NK-92 (cell line): ENCODE measurements around the gene TAAR1.
"Not testable (repeated sequence)": the region's sequence is repeated elsewhere in the genome, so short reads cannot be mapped to it uniquely, and the experiment has no call there.

Source experiments
- DNase-seq: peaks from one replicate; lab custom pipeline; 2025; ENCODE audit not compliant: unreplicated experiment; lab: John Stamatoyannopoulos, UW

The TAAR1 gene, protein sequence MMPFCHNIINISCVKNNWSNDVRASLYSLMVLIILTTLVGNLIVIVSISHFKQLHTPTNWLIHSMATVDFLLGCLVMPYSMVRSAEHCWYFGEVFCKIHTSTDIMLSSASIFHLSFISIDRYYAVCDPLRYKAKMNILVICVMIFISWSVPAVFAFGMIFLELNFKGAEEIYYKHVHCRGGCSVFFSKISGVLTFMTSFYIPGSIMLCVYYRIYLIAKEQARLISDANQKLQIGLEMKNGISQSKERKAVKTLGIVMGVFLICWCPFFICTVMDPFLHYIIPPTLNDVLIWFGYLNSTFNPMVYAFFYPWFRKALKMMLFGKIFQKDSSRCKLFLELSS

DNA sequence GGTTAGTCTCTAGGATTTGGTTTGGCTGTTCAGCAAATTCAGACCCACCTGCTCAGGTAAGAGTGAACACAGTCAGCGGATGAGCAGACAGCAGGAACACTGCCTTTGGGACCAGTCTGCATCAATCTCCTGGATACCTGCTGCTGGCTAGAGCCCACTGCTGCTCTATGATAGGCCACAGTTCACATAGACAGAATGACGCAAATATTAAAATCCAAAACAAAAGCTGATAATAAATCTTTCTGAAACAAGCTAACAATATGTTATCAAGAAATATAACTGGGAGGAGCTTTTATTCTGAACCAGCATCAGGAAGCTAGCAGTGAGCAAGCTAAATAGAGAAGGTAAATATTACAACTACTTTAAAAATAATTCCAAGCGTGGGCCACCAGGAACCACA, at the start of gene TAAR1:
TAAR1 (minus strand) TSS at position 101 of the 400 bp plus-strand sequence. CDS start 13,179 bp downstream, outside the sequence.
- DNase-seq: no peak

DNA sequence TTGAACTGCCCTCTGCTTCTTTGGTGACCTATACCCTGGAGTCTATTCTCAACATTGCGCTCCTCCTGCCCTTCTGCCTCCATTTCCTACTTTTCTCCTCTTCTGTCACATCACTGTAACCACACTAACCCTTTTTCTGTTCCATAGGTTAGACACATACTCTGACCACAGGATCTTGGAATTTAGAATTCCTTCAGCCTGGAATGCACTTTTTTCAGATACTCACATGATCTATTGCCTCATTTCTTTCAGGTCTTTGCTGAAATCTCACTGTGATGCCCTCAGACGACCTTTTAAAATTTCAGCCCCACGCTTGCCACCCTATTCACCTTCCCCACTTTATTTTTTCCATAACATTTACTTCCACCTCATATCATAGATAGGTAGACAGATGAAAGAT, 49.8 kb upstream of the TAAR1 start:
- no peak for DNase-seq

DNA sequence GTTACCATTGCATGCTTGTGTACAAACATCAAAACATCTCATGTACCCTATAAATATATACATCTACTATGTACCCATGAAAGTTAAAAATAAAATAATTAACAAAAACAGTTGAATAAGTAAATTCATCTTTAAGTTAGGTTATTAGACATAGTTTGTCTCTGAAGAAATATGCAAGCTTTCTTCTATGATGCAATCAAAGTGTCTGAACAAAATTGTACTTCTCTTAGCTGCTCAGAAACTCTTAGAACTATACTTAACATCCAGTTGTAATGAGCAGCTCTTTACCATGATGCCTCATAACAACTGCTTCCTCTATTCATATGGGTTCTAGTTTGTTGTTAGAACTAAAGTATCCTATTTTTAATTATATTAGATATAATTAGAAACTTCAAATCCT, 49.0 kb upstream of the TAAR1 start:
- DNase-seq: no peak

DNA sequence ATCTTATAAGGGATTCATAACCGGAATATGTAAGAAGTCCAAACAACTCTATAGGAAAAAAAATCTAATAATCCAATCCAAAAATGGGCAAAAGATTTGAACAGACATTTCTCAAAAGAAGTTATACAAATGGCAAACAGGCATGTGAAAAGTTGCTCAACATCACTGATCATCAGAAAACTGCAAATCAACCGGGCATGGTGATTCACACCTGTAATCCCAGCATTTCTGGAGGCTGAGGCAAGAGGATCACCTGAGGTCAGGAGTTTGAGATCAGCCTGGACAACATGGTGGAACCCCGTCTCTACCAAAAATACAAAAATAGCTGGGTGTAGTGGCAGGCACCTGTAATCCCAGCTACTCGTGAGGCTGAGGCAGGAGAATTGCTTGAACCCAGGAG, 47.8 kb upstream of the TAAR1 start:
- DNase-seq: not testable (repeated sequence)

DNA sequence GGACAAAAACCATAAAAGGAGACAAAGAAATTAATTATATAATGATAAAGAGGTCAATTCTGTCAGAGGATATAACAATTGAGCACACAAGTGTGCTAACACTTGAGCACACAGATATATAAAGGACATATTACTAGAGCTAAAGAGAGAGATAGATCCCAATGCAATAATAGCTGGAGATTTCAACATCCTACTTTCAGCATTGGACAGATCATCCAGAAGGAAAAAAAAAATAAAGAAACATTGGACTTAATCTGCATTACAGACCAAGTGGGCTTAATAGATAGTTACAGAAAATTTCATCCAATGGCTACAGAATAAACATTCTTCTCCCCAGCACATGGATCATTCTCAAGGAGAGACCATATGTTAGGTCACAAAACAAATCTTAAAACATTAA, 45.0 kb upstream of the TAAR1 start:
- no peak for DNase-seq

DNA sequence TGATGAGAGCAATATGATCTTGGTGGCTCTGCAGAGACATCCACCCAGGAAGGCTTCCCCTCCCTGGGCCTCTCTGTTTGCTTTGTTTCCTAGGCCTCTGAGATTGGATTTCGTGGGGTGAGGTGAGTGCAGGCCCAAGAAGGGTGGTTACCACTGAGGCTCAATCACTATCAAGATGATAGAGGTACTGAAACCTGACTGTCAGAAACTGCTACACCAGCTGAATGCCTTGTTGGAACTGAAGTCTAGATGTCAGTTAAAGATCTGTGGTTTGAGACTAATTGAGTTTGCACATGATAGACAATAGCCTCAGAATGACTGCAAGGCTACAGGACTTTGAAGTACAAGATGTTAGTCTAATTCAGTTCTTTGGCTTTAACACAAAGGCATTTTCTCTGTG, 39.6 kb upstream of the TAAR1 start:
- DNase-seq: no peak

DNA sequence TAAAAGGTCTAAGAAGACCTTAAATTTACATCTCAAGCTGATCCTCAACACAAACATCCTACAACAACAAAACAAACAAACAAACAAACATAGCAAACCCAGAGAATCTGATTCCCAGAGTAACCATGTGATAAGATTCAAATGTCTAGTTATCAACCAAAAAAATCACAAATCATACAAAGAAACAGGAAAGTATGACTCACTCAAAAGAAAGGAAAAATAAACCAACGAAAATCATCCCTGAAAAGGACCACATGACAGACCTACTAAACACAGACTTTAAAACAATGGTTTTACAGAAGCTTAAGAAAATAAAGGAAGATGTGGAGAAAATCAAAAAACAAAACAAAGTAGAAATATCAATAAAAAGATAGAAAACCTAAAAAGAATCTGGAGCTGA, 36.8 kb upstream of the TAAR1 start:
- DNase-seq: no peak

DNA sequence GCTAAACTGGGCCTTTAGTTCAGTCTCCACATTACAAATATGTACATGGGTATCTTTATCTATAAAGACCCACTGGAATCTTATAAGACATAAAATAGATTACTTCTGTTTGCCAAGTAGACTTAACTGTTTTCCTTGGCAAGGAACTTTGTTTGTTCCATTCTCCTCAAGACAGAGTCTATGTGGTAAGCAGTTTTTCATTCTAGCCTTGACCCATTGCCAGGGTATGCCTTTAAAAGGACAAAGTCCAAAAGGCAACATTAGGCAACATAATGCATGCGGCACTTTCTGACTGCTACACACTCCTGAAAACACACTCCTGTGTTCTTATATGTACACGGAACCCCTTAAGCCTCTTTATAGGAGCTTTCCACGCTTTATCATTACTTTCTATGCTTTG, 34.5 kb upstream of the TAAR1 start:
- DNase-seq: no peak

DNA sequence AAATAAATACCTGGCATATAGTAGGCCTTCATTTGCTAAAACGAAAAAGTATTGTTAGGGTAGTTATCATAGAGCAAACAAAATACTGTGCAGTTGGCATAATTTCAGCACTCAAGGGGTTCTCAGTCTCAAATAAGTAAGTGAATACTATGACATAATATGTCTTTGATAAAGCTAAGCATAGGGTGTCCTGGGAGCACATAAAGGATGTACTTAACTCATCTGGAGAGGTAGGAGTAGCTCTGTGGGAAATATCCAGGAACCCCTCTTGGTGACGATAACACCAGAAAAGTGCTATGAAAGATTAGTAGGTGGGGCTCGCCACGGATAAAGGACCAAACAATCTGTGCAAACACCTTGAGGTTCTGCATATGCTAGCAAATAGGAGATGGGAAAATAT, 31.7 kb upstream of the TAAR1 start:
- DNase-seq: no peak

DNA sequence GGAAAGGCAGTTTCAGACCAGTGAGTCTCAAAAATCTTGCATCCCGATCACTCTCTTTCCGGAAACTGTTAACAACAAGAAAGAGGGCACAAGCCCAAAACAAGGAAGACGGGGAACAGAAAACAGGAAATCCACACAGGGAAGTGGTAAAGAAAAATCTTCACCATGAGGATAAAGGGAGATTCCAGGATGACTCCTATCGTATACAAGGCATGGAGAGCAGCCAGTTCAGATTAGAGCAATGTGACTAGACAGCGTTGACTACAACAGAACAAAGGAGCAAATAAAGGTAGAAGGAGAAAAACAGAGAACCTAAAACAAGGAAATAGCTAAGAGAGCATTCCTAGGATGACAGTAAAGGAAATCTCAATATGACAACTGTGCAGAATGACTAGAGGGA, 28.3 kb upstream of the TAAR1 start:
- DNase-seq: no peak

DNA sequence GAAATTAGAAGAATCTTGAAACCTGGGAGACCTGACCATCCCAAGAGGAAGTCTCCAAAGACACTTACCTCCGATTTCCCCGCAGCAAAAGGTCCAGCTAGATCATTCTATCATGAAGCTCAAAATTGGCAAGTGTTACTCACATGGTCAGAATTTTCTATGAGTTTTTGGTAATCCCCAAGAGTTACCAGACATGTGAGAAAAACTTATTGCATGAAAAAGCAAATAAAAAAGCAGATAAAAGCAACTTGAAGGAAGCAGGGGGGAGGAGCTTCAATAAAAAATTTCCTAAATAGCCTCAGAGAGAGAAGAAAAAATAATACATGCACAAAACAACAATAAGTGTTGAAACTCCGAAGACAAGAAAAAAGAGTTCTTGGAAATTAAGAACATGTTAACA, 27.5 kb upstream of the TAAR1 start:
- DNase-seq: no peak

DNA sequence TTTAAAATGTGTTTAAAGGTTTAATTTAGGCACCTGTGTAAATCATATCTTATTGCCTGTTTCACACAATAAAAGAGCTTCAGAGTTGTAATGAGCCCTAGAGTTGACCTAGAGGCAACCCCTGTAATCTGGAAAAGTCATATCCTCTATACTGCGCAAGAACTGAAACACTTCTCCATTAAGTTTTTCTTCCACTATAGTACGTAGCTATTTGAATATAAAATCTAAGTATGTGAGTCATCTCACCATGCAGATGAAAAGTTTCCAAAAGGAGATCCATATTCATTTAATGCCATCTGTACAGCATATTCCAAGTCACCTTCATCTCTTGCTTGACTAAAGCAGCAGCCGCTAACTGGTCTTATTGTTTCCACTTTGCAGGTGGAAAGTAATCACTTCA, 26.0 kb upstream of the TAAR1 start:
- DNase-seq: no peak

DNA sequence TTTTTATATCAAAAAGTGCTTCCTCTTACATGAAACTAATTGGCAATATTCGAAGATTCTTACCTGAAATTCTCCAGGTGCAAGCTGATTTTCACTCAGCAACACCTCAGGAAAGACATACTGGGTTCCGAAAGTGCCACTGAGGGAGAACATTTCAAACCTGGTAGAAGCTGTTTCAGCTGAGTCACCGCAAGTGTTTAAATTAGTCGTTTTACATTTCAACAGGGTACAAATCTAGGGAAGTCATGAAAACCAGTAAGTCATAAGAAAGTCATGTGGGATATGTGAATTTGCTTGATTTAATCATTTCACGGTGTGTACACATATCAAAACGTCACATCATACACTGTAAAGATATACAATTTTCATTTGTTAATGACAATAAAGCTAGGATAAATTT, 25.3 kb upstream of the TAAR1 start:
- no peak for DNase-seq

DNA sequence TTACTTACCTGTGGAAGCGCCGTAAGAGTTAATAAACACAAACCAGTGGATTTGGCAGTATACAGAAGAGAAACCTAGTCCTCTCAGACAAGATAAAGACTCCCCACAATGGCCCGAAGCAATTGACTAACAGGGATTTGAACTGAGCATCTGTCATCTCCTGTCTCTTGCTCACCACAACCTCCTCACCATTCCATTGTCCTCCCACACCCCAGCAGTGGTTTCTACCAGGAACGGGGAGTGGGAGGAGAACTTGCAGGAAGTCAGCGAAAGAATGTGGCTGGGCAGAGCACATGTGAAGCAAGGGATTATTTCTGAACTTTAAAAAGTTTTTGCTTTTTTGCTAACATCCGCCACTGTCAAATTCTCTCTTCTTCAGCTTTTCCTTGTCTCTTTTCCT, 24.6 kb upstream of the TAAR1 start:
- DNase-seq: no peak

DNA sequence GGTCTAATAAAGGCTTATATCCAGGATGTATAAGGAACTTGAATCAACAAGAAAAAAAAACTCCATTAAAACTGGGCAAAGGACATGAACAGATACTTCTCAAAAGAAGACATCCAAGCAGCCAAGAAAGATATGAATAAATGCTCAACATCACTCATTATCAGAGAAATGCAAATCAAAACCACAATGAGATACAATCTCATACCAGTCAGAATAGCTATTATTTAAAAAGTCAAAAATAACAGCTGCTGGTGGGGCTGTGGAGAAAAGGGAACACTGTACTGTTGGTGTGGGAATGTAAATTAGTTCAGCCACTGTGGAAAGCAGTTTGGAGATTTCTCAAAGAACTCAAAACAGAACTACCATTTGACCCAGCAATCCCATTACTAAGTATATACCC, 20.1 kb upstream of the TAAR1 start:
- not testable (repeated sequence) for DNase-seq

DNA sequence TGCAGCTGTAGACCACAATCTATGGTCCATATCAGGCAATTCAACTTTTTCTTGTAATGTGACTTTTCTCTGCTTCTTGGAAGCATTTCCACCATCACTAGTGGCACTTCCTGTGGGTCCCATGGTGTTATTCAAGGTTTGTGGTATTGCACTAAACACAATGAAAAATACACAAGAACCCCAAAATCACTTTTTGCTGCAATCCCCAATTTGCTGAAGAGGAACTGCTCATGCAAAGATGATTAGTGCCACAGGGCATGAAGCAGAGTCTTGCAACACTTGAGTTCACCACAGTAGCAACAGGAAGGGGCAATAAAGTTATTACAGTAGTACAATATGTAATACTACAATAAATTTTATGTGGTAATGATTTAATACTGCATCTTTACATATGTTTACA, 16.8 kb upstream of the TAAR1 start:
- DNase-seq: no peak

DNA sequence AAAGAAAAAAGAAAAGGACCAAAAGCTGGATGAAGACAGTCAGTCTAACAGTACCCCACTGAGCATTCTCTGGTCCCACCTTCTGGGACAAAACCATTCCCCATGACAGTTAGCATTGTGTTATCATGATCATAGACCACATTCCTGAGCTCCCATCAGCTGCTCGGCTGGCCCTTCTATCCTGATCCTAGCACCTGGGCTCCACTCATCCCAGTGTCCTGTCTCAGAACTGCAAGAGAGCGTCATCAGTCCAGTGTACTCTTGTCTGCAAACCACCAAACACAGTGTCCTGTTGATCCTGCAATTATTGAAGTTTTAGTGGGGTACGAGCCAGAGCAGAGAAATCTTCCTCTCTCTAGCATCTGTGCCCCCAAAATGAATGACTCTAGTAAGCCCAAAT, 16.0 kb upstream of the TAAR1 start:
- DNase-seq: no peak

DNA sequence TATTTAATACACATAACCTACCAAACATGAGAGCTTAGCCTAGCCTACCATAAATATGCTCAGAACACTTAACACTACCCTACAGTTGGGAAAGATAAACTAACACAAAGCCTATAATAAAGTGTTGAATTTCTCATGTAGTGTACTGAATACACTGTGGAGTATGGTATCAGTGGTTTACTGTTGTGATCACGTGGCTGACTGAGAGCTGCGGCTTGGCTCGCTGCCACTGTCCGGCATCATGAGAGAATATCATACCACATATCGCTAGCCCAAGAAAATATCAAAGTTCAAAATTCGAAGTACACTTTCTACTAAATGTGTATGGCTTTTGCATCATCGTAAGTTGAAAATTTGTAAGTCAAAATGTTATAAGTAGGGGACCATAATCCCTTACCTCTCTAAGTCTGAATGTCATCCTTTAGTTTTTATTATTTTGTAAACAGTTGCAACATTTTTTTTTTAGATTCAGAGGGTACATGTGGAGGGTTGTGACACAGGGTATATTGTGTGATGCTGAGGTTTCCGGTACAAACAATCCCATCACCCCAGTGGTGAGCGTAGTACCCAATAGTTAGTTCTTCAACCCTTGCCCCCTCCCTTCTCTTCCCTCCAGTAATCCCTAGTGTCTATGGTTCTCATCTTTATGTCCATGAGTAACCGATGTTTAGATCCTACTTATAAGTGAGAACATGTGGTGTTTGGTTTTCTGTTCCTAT, 14.6 kb upstream of the TAAR1 start:
- no peak for DNase-seq

DNA sequence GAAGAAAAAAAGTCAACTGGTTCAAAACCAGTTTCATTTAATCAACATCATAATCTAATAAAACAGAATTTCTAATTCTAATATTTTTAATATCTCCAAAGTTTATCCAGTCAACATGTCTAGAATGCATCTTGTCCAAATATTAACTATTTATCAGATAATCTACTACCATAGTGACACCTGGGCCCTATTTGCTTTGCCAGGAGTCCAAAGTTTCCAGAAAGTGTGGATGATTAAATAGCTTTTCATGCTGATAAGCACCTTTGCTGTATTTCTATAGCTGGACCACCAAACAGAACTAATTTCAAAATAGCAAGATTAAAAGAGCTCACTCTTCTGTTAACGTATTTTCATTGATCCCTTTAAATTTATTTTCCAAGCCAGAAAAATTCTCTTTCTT, 12.3 kb upstream of the TAAR1 start:
- no peak for DNase-seq

DNA sequence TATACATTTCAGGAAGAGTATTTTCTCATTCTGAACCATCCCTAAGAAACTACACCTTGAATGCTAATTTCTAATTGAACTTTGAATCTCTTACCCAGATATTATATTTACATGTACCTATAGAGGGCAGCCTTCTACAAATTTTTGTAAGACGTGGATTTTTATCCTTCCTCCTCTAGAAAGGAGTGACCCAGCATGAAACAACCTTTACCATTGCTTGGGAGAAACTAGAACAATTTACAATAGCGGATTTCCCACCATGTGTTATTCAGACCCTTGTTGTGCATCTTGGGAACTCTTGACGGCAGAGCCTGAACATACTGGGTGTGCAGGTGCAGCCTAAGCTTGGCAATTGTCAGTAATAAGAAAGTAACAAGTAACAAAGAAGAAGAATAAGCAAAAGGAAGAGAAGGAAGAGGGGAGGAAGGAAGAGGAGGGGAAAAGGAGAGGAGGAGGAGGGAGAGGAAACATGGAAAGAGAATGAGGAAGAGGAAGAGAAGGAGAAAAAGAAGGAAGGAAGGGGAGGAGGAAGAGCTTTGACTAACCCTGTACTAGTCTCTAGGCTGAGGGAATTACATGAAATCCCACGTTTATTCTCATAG, 10.8 kb upstream of the TAAR1 start:
- no peak for DNase-seq

DNA sequence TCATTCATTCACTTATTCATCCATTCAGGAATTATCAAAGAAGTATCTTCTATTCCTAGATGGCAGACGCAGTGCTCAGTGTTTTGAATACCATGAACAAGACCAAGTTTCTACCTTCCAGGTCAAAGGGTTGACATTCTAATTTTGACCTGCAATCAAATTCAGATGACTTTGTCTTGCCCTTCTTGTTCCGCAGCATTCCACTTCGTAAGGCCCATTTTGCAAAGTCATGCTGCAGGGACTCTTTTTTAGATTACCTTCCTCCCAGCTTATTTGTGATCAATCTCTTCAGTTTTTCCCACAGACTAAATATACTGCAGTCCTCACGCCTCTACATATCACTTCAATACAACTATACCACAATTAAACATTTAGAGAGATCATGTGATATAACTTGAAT, 7.1 kb upstream of the TAAR1 start:
- no peak for DNase-seq

DNA sequence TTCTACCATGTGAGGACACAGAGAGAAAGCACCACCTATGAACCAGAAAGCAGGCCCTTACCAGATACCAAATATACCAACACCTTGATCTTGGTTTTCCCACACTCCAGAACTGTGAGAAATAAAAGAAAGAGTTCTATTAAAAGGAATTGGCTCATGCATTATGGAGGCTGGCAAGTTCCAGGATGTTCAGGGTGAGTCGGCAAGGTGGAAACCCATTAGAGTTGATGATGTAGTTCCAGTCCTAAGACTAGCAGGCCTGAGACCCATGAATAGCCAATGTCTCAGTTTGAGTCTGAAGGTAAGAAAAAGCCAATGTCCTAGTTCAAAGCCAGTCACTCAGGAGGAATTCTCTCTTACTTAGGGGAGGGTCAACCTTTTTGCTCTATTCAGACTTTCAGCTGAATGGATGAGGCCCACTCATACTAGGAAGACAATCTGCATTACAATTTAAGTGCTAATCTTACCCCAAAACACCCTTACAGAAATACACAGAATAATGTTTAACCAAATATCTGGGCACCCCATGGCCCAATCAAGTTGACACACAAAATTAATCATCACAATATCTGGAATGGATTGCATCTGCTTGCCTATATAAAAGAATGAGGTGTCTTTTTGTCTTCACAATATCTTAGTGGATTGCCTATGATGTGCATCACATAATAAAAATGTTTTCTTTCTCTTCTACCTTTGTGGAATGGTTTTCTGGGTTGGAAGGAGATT, 5.5 kb upstream of the TAAR1 start:
- no peak for DNase-seq
